Measurements from ENCODE around the gene FILIP1L. TPM values are rescaled to one million over a fixed set of nuclear protein-coding genes. Genes with fewer than 3 reads are reported as not detected.
"Not testable (repeated sequence)": the region's sequence is repeated elsewhere in the genome, so short reads cannot be mapped to it uniquely, and the experiment has no call there.

FILIP1L gene
- total RNA-seq, 1 experiment from 2014 or later = 4.3 TPM

DNA sequence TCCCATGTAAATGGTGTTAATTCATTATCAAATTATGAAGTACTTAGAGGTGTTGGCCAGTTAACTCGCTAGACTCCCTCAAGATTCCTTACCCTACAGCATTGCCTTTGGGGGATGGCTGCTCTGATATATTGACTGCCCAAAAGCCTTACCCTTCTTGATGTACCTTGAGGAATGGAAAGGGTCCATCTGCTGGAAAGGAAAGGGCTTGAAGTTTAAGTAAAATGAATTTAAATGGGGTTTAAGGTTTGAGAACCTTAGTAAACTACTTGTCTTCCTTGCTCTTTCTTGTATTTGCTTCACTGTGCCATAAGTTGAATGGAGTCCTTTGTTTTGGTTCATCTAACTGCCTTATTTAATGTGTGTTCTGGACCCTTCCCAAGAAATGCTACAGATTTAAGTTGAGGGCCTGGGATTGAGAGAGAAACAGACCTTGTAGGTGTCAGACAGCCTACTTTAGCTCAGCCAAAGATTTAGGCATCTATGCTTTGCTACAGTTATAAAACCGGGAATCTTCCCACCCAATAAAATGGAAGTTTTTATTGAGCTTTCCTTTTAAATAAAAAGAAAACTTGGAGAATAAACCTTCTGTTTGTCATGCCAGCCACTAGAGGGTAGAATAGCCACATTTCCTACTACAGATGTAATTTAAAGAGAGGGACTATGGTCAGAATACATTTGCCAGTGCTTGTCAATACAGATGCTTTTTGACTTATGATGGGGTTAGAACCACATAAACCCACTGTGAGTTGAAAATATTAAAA is 271.3 kb downstream of the FILIP1L start:
- BruUV-seq (replicated peaks) = no TSS peak
- TF ChIP-seq, protein P1, sequence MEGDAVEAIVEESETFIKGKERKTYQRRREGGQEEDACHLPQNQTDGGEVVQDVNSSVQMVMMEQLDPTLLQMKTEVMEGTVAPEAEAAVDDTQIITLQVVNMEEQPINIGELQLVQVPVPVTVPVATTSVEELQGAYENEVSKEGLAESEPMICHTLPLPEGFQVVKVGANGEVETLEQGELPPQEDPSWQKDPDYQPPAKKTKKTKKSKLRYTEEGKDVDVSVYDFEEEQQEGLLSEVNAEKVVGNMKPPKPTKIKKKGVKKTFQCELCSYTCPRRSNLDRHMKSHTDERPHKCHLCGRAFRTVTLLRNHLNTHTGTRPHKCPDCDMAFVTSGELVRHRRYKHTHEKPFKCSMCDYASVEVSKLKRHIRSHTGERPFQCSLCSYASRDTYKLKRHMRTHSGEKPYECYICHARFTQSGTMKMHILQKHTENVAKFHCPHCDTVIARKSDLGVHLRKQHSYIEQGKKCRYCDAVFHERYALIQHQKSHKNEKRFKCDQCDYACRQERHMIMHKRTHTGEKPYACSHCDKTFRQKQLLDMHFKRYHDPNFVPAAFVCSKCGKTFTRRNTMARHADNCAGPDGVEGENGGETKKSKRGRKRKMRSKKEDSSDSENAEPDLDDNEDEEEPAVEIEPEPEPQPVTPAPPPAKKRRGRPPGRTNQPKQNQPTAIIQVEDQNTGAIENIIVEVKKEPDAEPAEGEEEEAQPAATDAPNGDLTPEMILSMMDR (conservative IDR thresholded peaks at IDR 0.05; ENCODE audit: low read depth, low read length) = peak; percentile 79
- no peak for TF ChIP-seq EZH2 (IDR thresholded peaks at IDR 0.05; ENCODE audit: borderline replicate concordance, low read depth, low read length, poor library complexity, severe bottlenecking)
- Histone ChIP-seq H3K27me3 (replicated peaks; ENCODE audit: insufficient read depth, low read depth, low read length, poor library complexity) (no peaks in the 10 kb centered on the region), H3K9me3 (ENCODE audit: low read depth, low read length, poor library complexity, severe bottlenecking) (no peaks in the 10 kb centered on the region), H3K27ac (ENCODE audit: low read depth, low read length, poor library complexity, severe bottlenecking) (no peak overlapping the region), H3K4me3 (ENCODE audit: low read depth, low read length, poor library complexity, severe bottlenecking) (no peak overlapping the region), H3K36me3 (ENCODE audit: insufficient read depth, low read length, poor library complexity, severe bottlenecking) (no peaks in the 10 kb centered on the region), H3K4me1 (ENCODE audit: insufficient read depth, low read length, poor library complexity, severe bottlenecking) (peaks cover 32% of the 10 kb centered on the region)
- intact Hi-C loops (cut with micrococcal nuclease; ENCODE audit: unreplicated experiment) = no loop called here
- ChIA-PET POLR2A (ENCODE audit: low non-redundant PET) (interaction anchor here (0.6 kb wide), 1 partner anchor 1246 kb away, joined by 3 read pairs; no protein-coding TSS in a partner anchor), CTCF (interaction anchor here (0.6 to 2.2 kb wide), 8 partner anchors 11 to 414 kb away, joined by 3 to 32 read pairs (median 4); no protein-coding TSS in a partner anchor)
- peak; percentile 65 for DNase-seq (ENCODE audit: low spot score)

DNA sequence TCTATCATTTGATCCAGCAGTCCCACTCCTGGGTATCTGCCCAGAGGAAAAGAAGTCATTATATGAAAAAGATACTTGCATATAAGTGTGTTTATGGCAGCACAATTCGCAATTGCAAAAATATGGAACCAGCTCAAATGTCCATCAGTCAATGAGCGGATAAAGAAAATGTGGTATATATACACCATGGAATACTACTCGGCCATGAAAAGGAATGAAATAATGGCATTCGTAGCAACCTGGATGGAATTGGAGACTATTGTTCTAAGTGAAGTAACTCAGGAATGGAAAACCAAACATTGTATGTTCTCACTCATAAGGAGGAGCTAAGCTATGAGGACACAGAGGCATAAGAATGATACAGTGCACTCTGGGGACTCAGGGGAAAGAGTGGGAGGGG is 272.4 kb downstream of the FILIP1L start:
- H3K27ac ChIP-seq (ENCODE audit: low read depth, low read length, poor library complexity, severe bottlenecking); H3K4me3 ChIP-seq (ENCODE audit: low read depth, low read length, poor library complexity, severe bottlenecking); DNase-seq (ENCODE audit: low spot score); intact Hi-C loops (cut with micrococcal nuclease; ENCODE audit: unreplicated experiment); H3K9me3 ChIP-seq (ENCODE audit: low read depth, low read length, poor library complexity, severe bottlenecking); POLR2A ChIA-PET (ENCODE audit: low non-redundant PET); H3K27me3 ChIP-seq (replicated peaks; ENCODE audit: insufficient read depth, low read depth, low read length, poor library complexity); BruUV-seq (replicated peaks); CTCF ChIA-PET; H3K36me3 ChIP-seq (ENCODE audit: insufficient read depth, low read length, poor library complexity, severe bottlenecking): not testable (repeated sequence)
- peaks cover 27% of the 10 kb centered on the region for H3K4me1 ChIP-seq (ENCODE audit: insufficient read depth, low read length, poor library complexity, severe bottlenecking)

DNA sequence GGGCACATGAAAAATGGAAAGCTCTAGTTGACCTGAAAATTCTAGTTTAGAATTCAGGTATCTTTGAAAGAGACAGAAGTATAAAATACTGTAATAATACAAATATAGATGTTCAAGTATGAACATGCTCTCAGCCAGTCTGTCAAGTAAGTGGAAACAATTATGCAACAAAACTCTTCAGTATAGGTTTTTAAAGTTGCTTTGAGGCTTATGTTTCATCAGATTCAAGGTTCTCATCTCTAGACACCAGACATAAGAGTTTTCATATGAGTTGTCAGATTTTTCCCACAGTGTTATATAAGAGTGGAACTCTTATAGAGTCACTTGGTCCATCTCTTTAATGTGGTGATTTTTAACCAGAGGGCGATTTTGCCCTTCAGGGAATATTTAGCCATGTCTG is 274.7 kb downstream of the FILIP1L start:
- Histone ChIP-seq H3K27me3 (replicated peaks; ENCODE audit: insufficient read depth, low read depth, low read length, poor library complexity) (no peaks in the 10 kb centered on the region), H3K9me3 (ENCODE audit: low read depth, low read length, poor library complexity, severe bottlenecking) (no peaks in the 10 kb centered on the region), H3K36me3 (ENCODE audit: insufficient read depth, low read length, poor library complexity, severe bottlenecking) (no peaks in the 10 kb centered on the region), H3K4me3 (ENCODE audit: low read depth, low read length, poor library complexity, severe bottlenecking) (no peak overlapping the region), H3K27ac (ENCODE audit: low read depth, low read length, poor library complexity, severe bottlenecking) (no peak overlapping the region), H3K4me1 (ENCODE audit: insufficient read depth, low read length, poor library complexity, severe bottlenecking) (peaks cover 6% of the 10 kb centered on the region)
- DNase-seq (ENCODE audit: low spot score) = no peak
- intact Hi-C loops (cut with micrococcal nuclease; ENCODE audit: unreplicated experiment) = loop anchor here (10.0 kb wide), 1 partner anchor 625 kb away; no protein-coding TSS in a partner anchor
- no TSS peak for BruUV-seq (replicated peaks)
- ChIA-PET CTCF (no interaction called here), POLR2A (ENCODE audit: low non-redundant PET) (no interaction called here)
- TF ChIP-seq, protein P1 (conservative IDR thresholded peaks at IDR 0.05; ENCODE audit: low read depth, low read length) = no peak
- TF ChIP-seq EZH2 (IDR thresholded peaks at IDR 0.05; ENCODE audit: borderline replicate concordance, low read depth, low read length, poor library complexity, severe bottlenecking) = no peak
